Omental fat pad (tissue), 4 donors: ENCODE data around the gene FSTL4. TPM values are rescaled to one million over a fixed set of nuclear protein-coding genes. Genes with fewer than 3 reads are reported as not detected.

Experiments
- ATAC-seq: fragments of 150-250 bp; one replicate; pipeline ENCODE4 v1.9.1; 2016; ENCODE audit warnings: mild to moderate bottlenecking, moderate library complexity; ENCODE audit not compliant: low FRiP score
- DNase-seq: peaks from one replicate; pipeline ENCODE4 v3.0.0-alpha.2; 2019; ENCODE audit warnings: low spot score
- total RNA-seq, 4 donors: library from RNA; depleted of rRNA; stranded (reverse); fragments of >200 nt; gene quantifications; one replicate each; pipeline ENCODE4 v1.1.0, GENCODE V29; 2016
- TF ChIP-seq, protein P1 (sequence below), 3 donors: fragments of 450-650 bp; IDR thresholded peaks; one replicate each; pipeline ENCODE4 v1.5.1; 2016 to 2017; ENCODE audit warnings: antibody characterized with exemption in 3 of 3, mild to moderate bottlenecking in 3 of 3, moderate library complexity in 2 of 3

Gene FSTL4
- total RNA-seq, 4 donors from 2014 or later, result 0.32 TPM; not detected in 3

DNA sequence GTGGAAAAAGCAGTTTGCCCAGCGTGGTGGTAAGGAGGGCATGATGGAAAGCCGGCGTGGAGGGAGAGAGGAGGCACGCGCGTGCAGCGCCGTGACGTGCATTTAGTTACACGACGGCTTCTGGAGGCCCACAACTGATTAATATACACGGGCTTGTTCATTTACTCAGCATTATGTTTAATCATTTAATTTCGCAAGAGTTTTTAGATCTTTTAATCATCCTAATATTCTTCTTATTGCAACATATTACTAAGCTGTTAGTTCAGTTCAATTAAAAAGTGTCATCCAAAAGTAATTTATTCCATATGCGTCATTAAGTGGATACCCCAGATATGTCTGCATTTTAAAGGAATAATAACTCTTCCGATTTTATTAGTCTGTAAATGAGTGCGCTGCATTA lies 340.0 kb downstream of the FSTL4 start:
- ATAC-seq, result no peak
- DNase-seq, result no peak
- TF ChIP-seq, protein P1, sequence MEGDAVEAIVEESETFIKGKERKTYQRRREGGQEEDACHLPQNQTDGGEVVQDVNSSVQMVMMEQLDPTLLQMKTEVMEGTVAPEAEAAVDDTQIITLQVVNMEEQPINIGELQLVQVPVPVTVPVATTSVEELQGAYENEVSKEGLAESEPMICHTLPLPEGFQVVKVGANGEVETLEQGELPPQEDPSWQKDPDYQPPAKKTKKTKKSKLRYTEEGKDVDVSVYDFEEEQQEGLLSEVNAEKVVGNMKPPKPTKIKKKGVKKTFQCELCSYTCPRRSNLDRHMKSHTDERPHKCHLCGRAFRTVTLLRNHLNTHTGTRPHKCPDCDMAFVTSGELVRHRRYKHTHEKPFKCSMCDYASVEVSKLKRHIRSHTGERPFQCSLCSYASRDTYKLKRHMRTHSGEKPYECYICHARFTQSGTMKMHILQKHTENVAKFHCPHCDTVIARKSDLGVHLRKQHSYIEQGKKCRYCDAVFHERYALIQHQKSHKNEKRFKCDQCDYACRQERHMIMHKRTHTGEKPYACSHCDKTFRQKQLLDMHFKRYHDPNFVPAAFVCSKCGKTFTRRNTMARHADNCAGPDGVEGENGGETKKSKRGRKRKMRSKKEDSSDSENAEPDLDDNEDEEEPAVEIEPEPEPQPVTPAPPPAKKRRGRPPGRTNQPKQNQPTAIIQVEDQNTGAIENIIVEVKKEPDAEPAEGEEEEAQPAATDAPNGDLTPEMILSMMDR (IDR thresholded peaks at IDR 0.05), result no peak

DNA sequence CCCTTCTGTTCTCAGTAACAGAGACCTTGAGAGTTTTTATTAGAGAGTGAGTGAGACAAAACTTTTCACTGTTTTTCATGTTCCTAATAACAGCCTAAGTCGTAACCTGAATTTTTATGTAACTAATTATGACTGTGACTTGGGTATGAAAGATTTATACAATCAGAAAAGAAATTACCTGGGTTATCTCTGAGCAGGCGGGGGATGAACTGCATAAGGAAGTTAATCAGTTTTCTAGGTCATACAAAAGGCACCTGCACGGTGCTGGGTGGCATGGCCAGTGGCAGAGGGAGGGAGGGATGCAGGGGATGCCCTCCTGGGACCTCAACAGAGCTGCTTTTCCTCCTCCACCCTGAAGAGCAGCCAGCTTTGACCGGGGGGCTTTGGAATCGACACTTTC lies 340.7 kb downstream of the FSTL4 start:
- ATAC-seq, result no peak
- no peak for DNase-seq
- TF ChIP-seq, protein P1 (IDR thresholded peaks at IDR 0.05), result no peak

DNA sequence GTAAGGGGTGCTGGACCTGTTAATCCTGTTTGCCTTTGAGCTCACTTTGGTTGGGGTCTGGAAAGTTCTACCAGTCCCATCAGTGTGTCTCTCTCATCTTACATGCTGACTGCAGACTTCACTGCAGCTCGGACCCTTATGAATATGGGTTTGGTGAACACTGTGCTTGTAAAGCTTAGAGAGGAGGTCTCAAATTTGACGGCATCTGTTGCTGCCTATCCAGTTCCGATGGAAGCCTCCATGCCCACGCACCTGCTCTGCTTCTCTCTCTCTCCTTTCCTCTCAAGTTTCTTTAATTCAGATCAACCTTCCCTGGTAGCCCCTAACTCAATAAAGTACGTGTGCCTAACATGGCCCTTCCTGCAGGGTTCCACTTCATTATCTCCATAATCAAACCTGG lies 342.6 kb downstream of the FSTL4 start:
- DNase-seq (no peak), ATAC-seq (no peak)
- TF ChIP-seq, protein P1 (IDR thresholded peaks at IDR 0.05), result no peak

DNA sequence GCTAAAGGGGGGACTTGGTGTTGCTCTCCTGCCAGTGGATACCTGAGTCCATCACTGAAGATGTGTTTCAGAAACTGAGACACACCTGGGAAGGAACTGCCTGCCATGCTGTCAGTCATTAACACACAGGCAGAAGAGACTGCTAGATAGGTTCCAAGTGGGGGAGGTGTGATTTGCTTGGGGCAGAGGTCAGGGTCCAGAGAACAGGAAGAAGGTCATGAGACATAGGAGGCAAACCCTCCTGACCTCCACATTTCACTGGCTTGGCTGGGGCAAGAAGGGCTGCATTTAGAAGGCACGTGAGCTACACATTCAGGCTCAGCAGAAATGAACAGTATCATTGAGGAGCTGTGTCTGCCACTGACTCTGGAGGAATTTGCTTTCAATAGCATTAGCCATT lies 344.7 kb downstream of the FSTL4 start:
- no peak for ATAC-seq
- no peak for DNase-seq
- TF ChIP-seq, protein P1 (IDR thresholded peaks at IDR 0.05), result no peak

DNA sequence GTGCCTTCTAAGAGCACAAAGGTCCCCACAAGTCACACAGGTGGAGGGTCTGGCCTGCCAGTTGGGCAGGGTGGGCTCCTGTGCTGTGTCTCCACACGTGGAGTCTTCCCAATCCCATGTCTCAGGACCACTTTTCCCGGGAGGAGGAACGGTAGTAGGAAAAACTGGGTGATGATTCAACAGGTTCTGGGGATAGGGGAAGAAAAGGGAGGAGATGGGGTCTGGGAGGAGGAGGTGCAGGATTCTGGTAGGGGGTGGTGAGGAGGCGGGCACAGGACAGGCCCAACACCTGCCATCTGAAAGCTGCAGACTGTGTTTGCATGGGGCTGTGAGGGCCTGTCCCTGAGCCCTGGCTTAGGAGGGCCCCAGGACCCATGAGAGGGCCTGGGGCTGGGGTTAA lies 345.4 kb downstream of the FSTL4 start:
- ATAC-seq (no peak), DNase-seq (no peak)
- TF ChIP-seq, protein P1 (IDR thresholded peaks at IDR 0.05), result no peak

DNA sequence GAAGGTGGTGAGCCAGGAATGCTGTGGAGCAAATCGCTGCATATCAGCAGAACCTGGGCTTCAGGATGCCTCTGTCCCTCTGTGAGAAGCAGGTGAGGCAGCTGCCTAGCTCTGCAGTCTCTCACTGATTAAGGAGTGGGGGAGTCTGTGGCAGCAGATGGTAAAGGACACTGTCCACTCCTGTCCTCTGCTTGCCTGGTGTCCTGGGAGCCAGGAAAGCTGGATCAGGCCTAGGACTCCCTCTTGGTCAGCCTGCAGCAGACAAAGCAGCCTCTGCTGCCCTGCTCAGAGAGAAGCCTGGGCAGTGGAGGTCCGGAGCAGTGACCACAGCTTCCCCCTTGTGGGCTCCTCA lies 345.8 kb downstream of the FSTL4 start:
- ATAC-seq (no peak), DNase-seq (no peak)
- TF ChIP-seq, protein P1 (IDR thresholded peaks at IDR 0.05), result no peak

DNA sequence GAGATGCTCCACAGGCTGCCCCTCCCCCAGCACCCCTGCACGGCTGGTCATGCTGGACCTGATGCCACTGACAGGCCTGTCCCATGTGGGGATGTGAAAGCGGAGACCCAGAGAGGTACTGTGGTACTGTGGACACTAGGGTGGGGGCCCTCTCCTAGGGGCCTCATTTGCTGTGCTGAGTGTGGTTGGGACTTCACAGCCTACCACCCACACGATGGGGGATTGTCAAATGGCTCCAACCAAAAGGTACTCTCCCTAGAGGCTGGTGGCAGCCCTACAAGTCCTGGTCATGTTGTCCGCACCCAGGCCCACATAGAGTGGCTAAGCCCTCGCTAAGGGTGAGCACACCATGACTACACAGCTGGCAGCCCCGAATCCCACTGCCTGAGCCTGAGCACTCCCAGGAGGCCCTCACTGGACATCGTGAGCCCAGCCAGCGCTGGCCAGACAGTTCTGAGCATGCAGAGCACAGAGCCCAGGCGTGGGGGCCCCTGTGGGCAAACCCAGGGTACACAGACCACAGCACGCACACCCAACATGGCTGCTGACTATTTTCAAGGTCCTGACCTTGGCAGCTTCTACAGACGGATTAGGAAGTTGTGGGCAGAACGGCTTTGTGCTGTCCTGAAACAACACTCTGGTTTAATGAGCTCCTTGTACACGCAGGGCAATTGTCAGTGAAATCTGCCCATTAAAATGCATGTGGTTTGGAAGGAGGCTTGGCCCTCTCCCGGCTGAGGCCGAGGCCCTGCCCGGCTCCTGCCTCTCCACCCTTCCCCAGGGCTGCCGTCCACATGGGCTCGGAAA lies 346.4 kb downstream of the FSTL4 start:
- TF ChIP-seq, protein P1 (IDR thresholded peaks at IDR 0.05), result no peak
- DNase-seq, result no peak
- ATAC-seq, result no peak
